ENCODE results near the gene HS6ST3.

- TF ChIP-seq CTCF (IDR thresholded peaks at IDR 0.05), result no peak
- no peak for TF ChIP-seq POLR2A (IDR thresholded peaks at IDR 0.05)
- TF ChIP-seq POLR2AphosphoS5 (IDR thresholded peaks at IDR 0.05), result no peak
- no peak for TF ChIP-seq EP300 (IDR thresholded peaks at IDR 0.05)
Measured at GRCh38 chr13:96089139-96089538, 768 bp upstream of the HS6ST3 start.

Data from upper lobe of left lung (tissue), 4 donors.